Measurements from ENCODE around the gene CD81.

GRCh38 chr11:2355000-2355644 is 22.0 kb upstream of the CD81 start:
- TF ChIP-seq CTCF (IDR thresholded peaks at IDR 0.05) (no peak), POLR2A (IDR thresholded peaks at IDR 0.05) (no peak)

Measured in thyroid gland (tissue), 4 donors.